ENCODE measurements around the gene CDR2L.
A peak's percentile ranks its signal among the peaks of the same experiment; 100 is the strongest.
"Not testable (repeated sequence)": the region's sequence is repeated elsewhere in the genome, so short reads cannot be mapped to it uniquely, and the experiment has no call there.

The CDR2L gene

GRCh38 chr17:75012346-75013091 lies 25.1 kb downstream of the CDR2L start, which contains the start of gene MRPL58:
Gene MRPL58, plus strand, starts transcription at chr17:75012670. Its CDS starts 17 bp downstream, at chr17:75012687.
- DNase-seq: peak; percentile 80

GRCh38 chr17:75013092-75013559 lies 25.7 kb downstream of the CDR2L start:
- DNase-seq: no peak

DNA sequence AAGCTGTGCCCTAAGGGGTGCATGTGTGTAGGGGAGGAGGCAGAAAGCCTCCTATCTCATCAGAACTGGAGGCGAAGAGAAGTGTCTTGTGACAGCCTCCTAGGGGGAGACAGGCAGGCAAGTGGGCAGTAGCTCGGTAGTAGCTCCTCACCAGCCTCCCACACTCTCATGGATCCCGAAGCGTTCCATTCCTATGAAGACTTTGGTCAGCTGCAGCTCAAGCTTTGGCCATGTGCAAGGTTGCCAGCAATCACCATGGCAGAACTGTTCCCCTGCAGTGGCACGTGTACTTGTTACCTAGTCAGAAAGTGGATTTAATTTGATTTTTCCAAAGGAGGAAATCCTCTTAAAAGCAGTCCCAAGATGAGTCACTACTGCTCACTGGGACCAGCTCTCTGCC lies 31.7 kb downstream of the CDR2L start:
- no peak for DNase-seq

- no peak for DNase-seq
These were observed 32.3 kb downstream of the CDR2L start for GRCh38 chr17:75019710-75020109.

DNA sequence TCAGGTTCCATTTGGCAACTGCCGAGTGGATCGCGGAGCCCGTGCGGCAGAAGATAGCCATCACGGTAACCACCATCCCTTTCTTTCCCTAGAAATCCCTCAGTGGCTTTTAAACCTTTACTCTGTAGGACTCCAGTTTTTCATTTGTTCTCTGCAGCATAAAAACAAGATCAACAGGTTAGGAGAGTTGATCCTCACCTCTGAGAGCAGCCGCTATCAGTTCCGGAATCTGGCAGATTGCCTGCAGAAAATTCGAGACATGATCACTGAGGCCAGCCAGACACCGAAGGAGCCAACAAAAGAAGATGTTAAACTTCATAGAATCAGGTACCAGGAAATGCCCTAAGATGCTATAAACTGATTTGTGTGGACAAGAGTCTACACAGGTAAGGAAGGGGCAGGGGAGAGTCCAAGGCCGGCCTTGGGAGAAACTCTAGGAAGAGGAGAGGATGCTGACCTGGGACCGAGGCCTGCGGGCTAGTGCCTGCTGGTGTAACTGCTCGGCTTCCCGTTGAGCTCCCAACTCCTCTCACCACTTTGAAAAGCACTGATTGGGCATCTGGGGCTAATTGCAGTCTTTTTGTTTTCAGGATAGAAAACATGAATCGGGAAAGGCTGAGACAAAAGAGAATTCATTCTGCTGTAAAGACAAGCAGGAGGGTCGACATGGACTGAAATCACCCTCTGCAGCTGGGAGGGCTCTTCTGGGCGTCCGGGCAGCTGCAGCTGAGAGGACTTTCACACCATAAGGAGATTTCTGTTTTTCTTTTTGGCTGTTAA lies 33.1 kb downstream of the CDR2L start:
- DNase-seq: no peak

- peak; percentile 28 for DNase-seq
These were observed 37.4 kb downstream of the CDR2L start for GRCh38 chr17:75024686-75025397.

- DNase-seq: not testable (repeated sequence)
These were observed 37.9 kb downstream of the CDR2L start for GRCh38 chr17:75025398-75025734.

GRCh38 chr17:75026650-75027049 lies 39.2 kb downstream of the CDR2L start:
- DNase-seq: not testable (repeated sequence)

DNA sequence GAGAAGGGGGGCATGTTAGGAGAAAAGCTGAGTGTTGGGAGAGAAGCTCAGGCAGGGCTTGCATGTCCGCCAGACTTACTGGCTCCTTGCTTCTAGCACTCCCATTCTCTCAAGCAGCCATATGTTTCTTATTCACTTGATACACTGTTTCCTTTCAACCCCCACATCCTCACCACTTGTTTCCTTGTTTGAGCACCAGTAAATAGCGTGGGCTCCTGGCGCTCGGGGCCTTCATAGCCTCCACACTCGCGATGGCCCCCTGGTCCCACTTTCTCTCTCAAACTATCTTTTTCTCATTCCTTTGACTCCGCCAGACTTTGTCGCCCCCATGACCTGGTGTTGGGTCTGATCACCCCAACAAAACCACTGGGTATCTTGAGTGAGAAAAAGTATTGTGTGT lies 42.7 kb downstream of the CDR2L start:
- no peak for DNase-seq

- DNase-seq: peak; percentile 61
These were observed 44.7 kb downstream of the CDR2L start for GRCh38 chr17:75031972-75032719.

- no peak for DNase-seq
These were observed 45.4 kb downstream of the CDR2L start for GRCh38 chr17:75032720-75033280.

- DNase-seq: peak; percentile 88
These were observed 46.2 kb downstream of the CDR2L start for GRCh38 chr17:75033346-75034235.

DNA sequence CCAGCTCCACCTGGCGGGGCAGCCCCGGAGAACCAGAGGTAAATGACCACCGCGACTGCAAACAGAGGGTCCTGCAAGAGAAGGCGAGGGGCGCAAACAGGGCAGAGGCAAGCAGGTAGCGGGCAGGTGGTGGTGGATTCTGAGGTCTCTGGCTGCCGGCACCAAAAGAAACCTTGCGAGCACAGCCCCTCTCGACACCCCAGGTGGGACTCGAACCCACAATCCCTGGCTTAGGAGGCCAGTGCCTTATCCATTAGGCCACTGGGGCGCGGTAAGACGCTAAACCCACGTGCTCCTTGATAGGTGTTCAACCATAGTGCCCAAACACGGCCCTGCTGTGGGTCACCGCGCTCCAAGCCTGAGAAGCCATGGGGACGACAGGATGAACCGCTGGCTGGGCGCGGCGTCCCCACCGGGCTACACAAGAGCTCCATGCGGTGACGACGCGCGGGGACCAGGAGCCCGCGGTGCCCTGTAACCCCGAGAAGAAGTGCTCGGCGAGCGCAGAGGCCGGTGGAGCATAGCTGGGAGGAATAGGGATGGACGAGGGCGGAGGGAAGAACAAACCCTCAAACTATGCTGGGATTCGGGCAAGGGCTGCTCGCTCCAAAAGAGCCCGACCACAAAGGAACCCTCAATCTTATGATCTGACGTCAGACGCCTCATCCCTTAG lies 46.9 kb downstream of the CDR2L start:
- DNase-seq: peak; percentile 91

GRCh38 chr17:75036643-75037268 lies 49.3 kb downstream of the CDR2L start:
- DNase-seq: peak; percentile 73

- no peak for DNase-seq
These were observed 51.8 kb downstream of the CDR2L start for GRCh38 chr17:75039238-75039637.

DNA sequence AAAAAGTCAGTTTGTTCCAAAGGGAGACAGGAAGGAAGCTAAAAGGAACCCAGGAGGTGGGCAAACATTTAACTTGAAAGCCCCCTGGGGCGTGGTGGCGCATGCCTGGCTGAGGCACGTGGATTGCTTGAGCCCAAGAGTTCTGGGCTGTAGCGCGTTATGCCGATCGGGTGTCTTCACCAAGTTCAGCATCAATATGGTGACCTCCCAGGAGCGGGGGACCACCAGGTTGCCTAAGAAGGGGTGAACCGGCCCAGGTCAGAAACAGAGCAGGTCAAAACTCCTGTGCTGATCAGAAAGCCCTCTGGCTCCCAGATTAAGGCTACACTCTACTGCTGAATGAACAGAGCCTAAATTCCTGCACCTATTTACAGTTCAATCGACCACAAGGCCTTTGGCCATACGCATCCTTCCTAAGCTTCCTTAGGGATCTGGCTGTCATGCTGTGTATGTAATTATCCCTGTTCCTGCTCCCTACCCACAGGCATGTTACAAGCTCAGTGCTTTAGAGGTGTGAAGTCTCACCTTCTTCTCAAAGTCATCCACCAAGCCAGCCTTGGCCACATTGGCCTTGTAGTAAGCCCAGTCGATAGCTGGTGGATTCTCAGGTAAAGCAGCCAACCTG lies 54.3 kb downstream of the CDR2L start:
- DNase-seq: no peak

- not testable (repeated sequence) for DNase-seq
These were observed 56.4 kb downstream of the CDR2L start for GRCh38 chr17:75043789-75044188.

DNA sequence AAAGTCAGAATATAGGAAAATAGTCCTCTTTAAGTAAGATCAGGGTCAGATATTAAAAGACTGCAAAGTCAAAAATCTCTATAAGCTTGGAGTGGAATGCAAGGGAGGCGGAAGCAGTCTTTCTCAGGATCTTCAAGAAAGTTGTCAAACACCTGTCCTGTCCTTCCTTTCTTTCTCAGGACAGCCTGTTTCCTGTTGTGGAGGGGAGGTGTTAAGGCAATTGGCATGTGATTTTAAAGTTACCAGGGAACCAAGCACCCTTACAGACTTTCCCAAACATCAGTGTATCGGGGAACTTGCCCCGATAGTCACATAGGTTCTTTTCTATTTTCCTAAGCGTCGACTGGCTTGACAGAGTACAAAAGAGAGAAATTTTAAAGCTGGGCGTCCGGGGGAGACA lies 57.3 kb downstream of the CDR2L start:
- DNase-seq: no peak

DNA sequence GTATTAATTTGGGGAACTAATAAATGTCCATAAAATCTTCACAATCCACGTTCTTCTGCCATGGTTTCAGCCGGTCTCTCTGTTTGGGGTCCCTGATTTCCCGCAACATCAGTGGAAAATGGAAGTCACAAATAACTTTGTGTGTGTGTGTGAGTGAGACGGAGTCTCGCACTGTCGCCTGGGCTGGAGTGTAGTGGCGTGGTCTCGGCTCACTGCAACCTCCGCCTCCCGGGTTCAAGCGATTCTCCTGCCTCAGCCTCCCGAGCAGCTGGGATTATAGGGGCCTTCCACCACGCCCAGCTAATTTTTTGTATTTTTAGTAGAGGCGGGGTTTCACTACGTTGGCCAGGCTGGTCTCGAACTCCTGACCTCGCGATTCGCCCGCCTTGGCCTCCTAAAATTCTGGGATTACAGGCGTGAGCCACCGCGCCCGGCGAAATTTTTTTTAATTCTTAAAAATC lies 58.5 kb downstream of the CDR2L start:
- DNase-seq: not testable (repeated sequence)
